SK-N-MC (cell line): Measurements from ENCODE around the gene ZNF664.

Experiments
- EZH2 ChIP-seq: fragments of 200-600 bp; sonication (generic); IDR thresholded peaks from one replicate; pipeline ENCODE4 v1.6.1; 2017; ENCODE audit warnings: antibody characterized with exemption
- FOXP2 ChIP-seq: optimal IDR thresholded peaks from 2 replicates; pipeline ENCODE3; 2011; ENCODE audit warnings: mild to moderate bottlenecking, moderate library complexity; ENCODE audit not compliant: insufficient read depth; ENCODE audit errors: extremely low read length, control extremely low read depth
- POLR2AphosphoS5 ChIP-seq: IDR thresholded peaks from 2 replicates; pipeline ENCODE4 v1.6.1; 2012; ENCODE audit warnings: mild to moderate bottlenecking, low read depth, low read length, borderline replicate concordance

GRCh38 chr12:123941624-123942237 lies 31.3 kb upstream of the ZNF664 start:
- no peak for TF ChIP-seq POLR2AphosphoS5
- no peak for TF ChIP-seq EZH2
- TF ChIP-seq FOXP2 = no peak
